NCI-H1105 (cell line): Measurements from ENCODE around the gene PFDN6.
"Not testable (repeated sequence)": the region's sequence is repeated elsewhere in the genome, so short reads cannot be mapped to it uniquely, and the experiment has no call there.

Experiments
- DNase-seq: peaks from one replicate; lab custom pipeline; 2025; lab: John Stamatoyannopoulos, UW

The PFDN6 gene

DNA sequence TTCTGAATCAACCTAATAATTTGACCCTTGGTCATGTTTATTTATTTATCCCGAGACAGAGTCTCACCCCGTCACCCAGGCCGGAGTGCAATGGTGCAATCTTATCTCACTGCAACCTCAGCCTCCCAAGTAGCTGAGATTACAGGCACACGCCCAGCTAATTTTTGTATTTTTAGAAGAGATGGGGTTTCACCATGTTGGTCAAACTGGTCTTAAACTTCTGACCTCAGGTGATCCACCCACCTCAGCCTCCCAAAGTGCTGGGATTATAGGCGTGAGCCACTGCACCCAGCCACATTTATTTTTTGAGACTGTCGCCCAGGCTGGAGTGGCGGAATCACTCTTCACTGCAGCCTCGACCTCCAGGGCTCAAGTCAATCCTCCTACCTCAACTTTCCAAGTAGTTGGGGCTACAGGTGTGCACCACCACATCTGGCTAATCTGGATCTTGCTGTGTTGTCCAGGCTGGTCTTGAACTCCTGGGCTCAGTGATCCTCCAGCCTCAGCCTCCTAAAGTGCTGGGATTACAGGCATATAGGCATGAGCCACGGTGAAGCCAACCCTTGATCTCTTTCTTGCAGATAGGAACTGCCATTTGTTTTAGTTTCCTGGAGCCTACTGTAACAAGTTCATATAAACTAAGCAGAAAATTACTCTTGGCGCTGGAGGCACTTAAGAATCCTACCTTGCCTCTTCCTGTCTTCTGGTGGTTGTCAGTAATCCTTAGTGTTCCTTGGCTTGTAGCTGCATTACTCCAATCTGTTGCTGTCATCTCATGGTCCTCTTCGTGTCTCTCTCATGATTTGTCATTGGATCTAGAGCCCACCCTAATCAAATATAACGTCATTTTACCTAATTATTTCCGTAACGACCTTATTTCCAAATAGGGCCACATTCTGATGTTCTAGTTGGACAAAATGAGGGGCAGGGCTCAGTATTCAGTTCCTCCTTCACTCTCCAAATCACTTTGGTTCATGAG, 15.2 kb upstream of the PFDN6 start:
- DNase-seq: no peak

DNA sequence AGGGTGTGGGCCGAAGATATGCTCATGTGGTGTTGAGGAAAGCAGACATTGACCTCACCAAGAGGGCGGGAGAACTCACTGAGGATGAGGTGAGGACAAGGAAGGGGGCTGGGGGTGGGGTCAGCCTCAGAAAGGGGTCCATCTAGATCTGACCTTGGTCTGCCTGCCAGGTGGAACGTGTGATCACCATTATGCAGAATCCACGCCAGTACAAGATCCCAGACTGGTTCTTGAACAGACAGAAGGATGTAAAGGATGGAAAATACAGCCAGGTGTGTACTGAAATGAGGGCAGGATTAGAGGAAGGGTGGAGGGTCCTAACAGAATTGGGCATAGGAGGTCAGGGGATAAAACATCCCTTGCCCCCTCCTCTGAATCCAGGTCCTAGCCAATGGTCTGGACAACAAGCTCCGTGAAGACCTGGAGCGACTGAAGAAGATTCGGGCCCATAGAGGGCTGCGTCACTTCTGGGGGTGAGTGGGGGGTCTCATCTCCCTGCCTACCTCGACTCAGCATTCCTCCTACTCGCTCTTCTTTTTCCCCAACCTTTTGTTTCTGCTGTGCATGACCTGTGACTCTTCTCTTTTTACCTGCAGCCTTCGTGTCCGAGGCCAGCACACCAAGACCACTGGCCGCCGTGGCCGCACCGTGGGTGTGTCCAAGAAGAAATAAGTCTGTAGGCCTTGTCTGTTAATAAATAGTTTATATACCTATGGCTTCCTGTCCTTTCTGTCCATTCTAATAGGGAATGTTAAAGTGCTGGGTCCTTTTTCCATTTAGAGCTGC, 13.4 kb upstream of the PFDN6 start:
- not testable (repeated sequence) for DNase-seq

DNA sequence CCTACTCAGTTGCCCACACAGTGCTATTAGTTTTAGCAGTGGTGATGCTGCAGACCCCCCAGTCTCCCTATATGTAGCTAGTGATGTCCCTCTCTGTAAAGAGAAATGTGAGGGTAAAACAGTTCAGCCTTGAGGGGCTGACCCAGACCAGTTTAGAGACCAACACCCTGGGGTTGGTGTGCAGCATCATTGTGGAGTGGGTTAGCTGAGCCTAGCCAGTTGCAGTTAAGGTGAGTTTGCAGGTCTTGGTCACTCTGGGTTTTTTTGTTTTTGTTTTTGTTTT, 12.9 kb upstream of the PFDN6 start:
- DNase-seq: no peak

DNA sequence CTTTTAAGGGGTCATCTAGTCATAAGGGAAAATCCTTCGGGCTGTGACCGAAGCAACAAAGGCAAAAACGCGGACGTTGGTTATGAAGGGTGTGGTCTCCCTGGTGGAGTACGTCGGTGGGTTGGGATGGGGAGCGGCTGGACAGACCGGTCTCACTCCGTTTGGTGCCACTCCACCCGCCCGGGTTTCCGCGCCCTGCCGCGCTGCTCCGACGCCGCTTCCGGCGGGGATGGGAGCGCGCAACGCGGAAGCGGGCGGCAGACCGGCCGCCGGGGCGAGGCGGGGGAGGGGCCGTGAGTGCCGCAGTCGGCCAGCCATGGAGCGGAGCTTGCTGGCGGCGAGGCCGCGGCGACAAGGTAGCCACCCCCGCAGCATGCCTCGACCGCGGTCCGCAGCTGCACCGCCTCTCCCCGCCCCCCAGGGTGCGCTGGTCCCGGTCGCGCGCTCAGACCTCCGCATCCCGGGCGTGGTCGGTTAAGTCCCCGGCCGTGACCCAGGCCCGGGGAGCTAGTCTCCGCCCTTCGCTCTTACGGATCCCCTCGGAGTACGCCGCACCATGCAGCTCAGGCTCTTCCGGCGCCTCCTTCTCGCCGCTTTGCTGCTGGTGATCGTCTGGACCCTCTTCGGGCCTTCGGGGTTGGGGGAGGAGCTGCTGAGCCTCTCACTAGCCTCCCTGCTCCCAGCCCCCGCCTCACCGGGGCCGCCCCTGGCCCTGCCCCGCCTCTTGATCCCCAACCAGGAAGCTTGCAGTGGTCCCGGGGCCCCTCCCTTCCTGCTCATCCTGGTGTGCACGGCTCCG, 12.3 kb upstream of the PFDN6 start, which contains the start of gene B3GALT4:
Gene B3GALT4 (plus strand): TSS at position 260 of the 799 bp plus-strand sequence. CDS start 297 bp downstream, at position 557.
- DNase-seq: peak; percentile 89

DNA sequence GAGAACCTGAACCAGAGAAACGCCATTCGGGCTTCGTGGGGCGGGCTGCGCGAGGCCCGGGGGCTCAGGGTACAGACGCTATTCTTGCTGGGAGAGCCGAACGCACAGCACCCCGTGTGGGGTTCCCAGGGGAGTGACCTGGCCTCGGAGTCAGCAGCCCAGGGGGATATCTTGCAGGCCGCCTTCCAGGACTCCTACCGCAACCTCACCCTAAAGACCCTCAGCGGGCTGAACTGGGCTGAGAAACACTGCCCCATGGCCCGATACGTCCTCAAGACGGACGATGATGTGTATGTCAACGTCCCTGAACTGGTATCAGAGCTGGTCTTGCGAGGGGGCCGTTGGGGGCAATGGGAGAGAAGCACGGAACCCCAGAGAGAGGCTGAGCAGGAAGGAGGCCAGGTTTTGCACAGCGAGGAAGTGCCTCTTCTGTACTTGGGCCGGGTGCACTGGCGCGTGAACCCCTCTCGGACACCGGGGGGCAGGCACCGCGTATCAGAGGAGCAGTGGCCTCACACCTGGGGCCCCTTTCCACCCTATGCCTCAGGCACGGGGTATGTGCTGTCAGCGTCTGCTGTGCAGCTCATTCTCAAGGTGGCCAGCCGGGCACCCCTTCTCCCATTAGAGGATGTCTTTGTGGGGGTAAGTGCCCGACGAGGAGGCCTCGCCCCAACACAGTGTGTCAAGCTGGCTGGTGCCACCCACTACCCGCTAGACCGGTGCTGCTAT, 11.6 kb upstream of the PFDN6 start:
- no peak for DNase-seq

DNA sequence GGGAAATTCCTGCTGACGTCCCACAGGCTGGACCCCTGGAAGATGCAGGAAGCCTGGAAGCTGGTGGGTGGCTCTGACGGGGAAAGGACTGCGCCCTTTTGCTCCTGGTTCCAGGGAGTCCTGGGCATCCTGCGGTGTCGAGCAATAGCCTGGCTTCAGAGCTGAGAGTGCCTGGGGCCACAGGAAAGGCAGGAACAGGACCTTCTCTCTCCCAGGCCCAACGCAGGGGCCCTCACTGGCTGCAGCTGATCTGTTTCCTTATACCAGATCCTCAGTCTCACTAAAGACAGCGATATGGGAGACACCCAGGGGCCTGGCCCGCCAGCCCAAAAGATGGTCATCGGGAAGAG, 11.0 kb upstream of the PFDN6 start:
- DNase-seq: no peak

DNA sequence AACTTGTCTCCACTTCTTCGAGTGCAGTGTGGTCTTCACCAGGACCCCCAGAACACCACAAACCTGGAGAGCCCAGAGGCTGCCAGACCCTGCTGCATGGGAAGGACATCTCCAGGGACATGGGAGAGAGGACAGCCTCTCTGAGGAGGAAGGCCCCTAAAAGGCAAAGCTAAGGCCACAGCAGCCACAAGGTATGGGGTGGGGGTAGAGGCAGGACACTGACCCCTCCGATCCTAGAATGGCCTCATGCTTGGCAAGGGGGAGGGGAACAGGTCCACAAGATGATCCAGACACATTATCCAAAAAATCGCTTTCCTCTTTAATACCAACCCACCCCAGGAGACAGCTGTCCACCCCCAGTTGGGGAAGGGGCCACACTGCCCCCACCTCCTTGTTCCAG, 10.6 kb upstream of the PFDN6 start:
- DNase-seq: no peak

DNA sequence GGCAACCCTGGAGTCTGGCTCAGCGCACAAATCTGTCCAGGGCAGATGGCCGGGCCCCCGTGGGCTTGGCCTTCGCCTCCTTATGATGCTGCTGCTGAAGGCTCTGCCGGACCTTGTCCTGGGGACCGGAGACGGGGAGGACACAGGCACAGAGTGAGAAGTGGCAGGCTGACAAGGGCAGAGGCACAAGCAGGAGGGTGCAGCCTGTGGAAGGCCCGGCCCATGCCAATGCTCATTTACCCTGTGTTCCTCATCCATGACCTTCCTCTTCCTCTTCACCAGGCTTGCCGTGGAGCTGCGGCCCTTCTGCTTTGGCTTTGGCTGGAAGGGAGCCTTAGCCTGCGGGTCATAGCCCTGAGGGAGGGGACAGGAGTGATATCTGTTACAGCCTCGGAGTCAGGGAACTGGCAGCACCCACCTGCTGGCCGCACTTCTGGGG, 10.1 kb upstream of the PFDN6 start:
- no peak for DNase-seq

DNA sequence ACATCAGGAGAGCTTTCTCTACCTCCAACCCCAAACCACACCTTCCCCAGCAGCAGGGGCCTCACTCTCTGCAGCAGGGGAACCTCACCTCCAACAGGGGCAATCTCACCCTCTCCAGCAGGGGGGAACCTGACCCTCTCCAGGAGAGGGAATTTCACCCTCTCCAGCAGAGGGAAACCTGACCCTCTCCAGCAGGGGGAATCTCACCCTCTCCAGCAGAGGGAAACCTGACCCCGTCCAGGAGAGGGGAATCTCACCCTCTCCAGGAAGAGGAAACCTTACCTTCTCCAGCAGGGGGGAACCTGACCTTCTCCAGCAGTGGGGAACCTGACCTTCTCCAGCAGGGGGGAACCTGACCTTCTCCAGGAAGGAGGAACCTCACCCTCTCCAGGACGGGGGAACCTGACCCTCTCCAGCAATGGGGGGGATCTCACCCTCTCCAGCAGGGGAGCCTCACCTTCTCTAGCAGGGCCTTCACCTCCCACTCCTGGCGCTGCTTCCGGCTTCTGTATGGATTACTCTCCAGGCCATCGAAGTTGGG, 9.4 kb upstream of the PFDN6 start:
- peak; percentile 26 for DNase-seq

DNA sequence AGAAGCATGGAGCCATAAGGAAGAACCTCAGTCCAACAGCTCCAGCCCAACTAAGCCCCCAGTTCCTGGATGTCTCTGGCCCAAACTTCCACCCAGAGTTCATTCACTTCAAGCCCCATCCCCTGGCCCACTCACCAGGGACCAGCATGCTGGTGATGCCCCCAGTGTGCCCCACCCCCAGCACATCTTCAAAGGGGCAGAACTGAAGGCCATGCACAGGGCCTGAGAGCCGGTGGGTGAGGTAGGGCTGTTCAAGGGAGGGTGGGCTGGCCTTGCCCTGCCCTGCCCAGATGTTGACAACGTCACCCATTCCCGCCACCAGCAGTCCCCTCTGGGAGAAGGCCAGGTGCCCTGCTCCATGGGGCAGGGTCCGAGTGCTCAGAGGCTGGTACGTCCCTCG, 8.9 kb upstream of the PFDN6 start:
- no peak for DNase-seq

DNA sequence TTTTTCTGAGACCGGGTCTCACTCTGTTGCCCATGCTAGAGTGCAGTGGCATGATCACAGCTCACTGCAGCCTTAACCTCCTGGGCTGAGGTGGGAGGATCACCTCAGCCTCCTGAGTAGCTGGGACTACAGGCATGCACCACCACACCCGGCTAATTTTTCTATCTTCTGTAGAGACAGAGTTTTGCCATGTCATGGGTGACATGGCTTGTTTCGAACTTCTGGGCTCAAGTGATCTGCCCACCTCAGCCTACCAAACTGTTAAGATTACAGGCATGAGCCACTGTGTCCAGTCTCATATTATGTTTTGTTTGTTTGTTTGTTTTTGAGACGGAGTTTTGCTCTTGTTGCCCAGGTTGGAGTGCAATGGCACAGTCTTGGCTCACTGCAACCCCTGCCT, 4.2 kb upstream of the PFDN6 start:
- not testable (repeated sequence) for DNase-seq

DNA sequence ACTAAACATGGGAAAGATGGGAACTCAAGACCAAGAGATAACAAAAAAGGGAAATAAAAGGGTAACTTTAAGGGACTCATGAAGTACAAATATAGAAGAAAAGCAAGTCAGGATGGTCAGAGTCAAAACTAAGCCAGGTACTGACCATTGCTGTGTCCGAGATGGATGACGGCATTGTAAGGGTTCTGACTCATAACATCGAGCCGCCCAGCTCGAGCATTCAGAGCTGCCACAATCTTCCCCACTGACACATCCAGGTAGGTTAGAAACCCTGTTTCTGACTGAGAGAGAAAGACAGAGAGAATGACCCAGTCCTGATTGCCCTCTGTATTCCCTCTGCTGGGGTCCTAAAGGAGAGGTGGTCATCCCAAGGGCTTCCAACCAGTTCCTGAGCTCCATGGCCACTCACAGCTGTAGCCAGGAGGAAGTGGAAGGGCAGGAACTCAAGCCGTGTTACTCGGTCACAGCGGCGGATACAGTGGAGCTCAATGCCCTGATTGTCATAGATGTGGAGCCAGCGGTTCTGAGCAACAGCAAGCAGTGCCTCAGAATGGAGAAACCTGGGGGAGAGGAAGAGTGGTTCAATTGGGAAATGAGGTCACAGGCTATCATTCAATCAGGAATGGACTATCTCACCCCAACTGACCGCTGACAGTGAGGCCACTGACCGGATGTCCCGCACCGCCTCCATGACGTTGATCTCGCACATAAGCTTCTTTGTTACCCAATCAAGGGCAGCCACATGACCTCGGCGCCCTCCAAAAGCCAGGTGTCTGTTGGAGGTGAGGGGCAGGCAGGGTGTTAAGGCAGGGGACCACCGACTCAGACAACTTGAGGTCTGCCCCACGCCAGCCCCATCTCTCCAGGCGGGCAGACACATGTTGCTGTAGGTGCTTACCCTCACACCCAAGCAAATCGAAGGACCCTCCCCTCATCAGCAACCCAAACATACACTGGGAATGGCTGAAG, 2.2 kb upstream of the PFDN6 start:
- no peak for DNase-seq

DNA sequence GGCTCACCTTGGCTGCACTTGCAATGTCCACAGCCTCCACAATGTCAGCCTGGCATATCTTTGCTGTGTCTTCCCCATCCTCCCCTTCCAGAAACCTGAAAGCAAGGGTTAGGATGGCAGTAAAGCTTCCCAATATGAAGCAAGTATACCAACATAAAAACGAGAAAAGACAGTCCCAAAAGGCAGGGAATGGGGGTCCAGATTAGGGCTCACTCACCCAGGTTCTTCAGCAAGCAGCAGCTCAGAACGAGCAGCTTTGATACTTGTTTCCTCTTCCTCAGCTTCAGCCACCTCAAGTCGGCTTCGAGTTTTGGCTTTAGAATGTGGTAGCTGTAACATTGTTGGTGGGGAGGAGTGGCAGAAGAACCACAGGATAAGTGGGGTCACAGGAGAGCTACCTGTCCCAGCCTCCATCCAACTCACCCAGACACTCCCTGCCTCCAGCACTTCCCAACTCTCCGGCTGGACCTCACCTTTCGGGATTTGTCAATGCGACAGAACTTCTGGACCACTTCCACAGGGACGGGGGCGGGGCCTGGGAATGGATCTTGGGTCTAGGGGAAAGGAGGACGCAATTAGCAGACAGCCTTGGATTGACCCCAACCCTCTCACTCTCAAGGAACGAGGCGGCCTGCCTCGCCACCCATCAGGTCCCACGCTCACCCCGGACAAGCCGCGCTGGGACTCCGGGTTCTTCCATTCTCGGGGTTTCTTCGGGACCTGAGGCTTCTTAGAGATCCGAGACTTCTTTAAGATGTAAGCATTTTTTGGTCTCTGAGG, 1.1 kb upstream of the PFDN6 start:
- no peak for DNase-seq

DNA sequence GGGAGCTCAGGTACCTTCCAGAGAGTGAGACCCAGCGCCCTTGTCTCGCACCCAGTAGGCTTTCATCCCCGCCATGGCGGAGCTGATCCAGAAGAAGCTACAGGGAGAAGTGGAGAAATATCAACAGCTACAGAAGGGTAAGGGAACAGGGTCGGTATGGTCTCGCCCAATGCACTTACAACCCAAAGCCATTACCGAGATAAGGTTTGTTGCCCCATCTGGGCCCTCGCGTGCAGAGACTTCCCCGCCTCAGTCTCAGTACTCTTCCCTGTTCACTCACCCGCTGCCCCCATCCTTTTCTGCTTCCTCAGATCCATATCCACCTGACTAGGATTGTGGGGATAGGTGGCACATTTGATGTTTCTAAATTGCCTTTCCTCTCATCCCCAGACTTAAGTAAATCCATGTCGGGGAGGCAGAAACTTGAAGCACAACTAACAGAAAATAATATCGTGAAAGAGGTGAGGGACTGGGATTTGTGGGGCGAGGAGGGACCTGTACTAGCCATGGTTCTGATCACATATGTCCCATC, 449 bp downstream of the PFDN6 start:
- DNase-seq: no peak

DNA sequence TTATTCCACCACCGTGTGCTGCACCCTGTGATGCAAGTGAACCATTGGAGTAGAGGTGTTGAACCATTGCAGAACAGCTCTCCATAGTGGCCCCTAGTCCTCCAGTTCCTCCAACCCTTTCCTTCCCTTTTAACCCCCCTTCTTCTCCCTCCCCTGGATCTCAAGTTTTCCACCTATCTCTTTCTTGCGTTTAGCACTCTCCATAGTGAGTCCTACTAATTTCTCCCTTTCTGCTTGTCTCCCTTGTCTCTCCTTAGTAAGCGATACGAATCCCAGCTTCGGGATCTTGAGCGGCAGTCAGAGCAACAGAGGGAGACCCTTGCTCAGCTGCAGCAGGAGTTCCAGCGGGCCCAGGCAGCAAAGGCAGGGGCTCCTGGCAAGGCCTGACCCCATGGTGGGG, 1.1 kb downstream of the PFDN6 start:
- DNase-seq: no peak

DNA sequence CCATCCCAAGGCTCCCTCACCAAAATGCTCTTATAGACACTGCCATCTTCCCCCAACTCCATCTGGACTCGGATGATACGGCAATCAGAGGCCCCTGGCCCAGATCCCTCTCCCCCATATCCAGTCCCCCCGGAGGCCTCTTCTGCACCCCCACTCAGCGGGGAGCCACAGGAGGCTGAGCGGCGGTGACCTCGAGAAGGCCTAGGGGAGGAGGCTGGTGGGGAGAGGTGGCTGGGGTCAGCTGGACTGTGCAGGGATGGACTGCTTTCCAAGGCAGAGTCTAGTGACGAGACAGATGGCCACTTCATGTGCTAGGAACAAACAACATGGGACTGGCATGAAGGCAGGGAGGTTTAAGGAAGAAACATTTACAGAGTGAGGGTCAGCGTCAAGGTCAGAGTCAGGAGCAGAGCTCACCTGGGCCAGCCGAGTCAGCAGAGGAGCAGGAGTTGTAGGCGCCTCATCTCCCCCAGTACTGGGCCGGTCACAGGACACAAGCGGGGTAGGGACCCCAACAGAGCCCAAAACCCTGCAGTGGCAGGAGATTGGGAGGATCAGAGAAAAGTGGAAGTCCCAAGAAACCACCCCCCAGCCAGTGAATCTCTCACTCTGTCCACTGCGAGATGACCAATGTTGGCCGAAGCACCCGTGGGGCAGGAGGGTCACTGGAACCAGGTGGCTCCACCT, 3.7 kb downstream of the PFDN6 start:
- no peak for DNase-seq

DNA sequence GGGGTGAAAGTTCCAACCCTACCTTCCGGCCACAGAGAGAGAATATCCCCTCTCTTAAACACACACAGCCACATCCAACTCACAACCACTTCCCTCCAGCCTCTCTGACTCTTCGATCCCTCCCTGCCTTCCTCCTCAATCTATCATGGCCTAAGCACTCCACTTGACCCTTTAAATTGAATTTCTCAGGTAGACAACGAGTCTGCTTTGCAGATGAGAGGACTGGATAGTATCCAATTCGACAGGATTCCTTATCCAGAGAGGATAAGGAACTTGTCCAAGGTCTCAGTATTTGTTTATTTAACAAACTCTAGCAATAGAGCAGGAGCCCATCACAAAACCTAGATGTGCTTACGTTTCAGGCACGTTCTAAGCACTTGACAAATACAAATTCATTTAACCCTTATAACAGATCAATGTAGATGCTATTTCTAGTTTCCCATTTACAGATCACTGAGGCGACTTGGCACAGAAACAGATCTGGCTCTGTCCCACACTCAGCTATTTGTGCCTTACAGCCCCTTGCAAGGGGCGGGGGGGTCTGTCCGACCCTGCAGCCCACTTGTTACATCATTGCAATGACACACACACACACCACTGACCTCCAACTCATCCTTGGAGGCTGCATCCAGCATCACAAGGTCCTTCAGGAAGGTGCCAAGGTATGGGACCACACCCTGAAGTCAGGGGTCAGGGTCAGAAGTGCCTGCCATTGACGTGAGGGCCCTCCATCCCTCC, 4.9 kb downstream of the PFDN6 start:
- no peak for DNase-seq
